GM18507 (cell line): ENCODE data around the gene ZNF385C.

Source experiments
- DNase-seq: peaks from one replicate; pipeline ENCODE4 v3.0.0; 2011; ENCODE audit warnings: low read depth; ENCODE audit not compliant: insufficient read length; ENCODE audit errors: extremely low spot score
- FAIRE-seq: peaks from 2 replicates; lab custom pipeline; 2011; peaks lifted over from hg19 to GRCh38; lab: Jason Lieb, UNC

Gene ZNF385C

GRCh38 chr17:42058063-42058462 lies 40.2 kb downstream of the ZNF385C start:
- DNase-seq, result no peak
- no peak for FAIRE-seq

- DNase-seq, result no peak
- FAIRE-seq, result no peak
Measured at GRCh38 chr17:42056635-42057034, 41.6 kb downstream of the ZNF385C start.

- FAIRE-seq, result no peak
- no peak for DNase-seq
Measured at GRCh38 chr17:42055496-42055895, 42.8 kb downstream of the ZNF385C start.

GRCh38 chr17:42055027-42055426 lies 43.2 kb downstream of the ZNF385C start:
- DNase-seq, result no peak
- FAIRE-seq, result no peak

- FAIRE-seq, result no peak
- DNase-seq, result no peak
Measured at GRCh38 chr17:42053731-42054500, 44.4 kb downstream of the ZNF385C start.

GRCh38 chr17:42052346-42052877 lies 45.9 kb downstream of the ZNF385C start:
- FAIRE-seq (no peak), DNase-seq (no peak)

- FAIRE-seq (no peak), DNase-seq (no peak)
Measured at GRCh38 chr17:42051645-42052044, 46.6 kb downstream of the ZNF385C start.

GRCh38 chr17:42051013-42051400 lies 47.3 kb downstream of the ZNF385C start:
- DNase-seq (no peak), FAIRE-seq (no peak)

- no peak for FAIRE-seq
Measured at GRCh38 chr17:42050393-42051012, 47.8 kb downstream of the ZNF385C start, which contains the start of gene C17orf113. Gene C17orf113, minus strand, starts transcription at chr17:42050601. Its CDS starts 7,225 bp downstream, at chr17:42043376.

GRCh38 chr17:42049834-42050392 lies 48.4 kb downstream of the ZNF385C start:
- no peak for FAIRE-seq
- DNase-seq, result no peak

More at GRCh38 chr17:42050393-42051012, 47.8 kb downstream of the ZNF385C start, which contains the start of gene C17orf113:
- DNase-seq, result peak; percentile 47

- FAIRE-seq, result no peak
- DNase-seq, result no peak
Measured at GRCh38 chr17:42047343-42047742, 50.9 kb downstream of the ZNF385C start.

GRCh38 chr17:42045719-42046118 lies 52.6 kb downstream of the ZNF385C start:
- DNase-seq, result no peak
- FAIRE-seq, result no peak

GRCh38 chr17:42042598-42043319 lies 55.5 kb downstream of the ZNF385C start:
- FAIRE-seq (no peak), DNase-seq (no peak)

GRCh38 chr17:42041619-42042018 lies 56.7 kb downstream of the ZNF385C start:
- FAIRE-seq, result no peak
- DNase-seq, result no peak

- DNase-seq, result no peak
- FAIRE-seq, result no peak
Measured at GRCh38 chr17:42040818-42041217, 57.5 kb downstream of the ZNF385C start.

GRCh38 chr17:42039794-42040763 lies 58.2 kb downstream of the ZNF385C start:
- FAIRE-seq, result no peak
- DNase-seq, result no peak

GRCh38 chr17:42038221-42038973 lies 59.9 kb downstream of the ZNF385C start:
- FAIRE-seq (no peak), DNase-seq (no peak)

- FAIRE-seq (peak; percentile 38), DNase-seq (no peak)
Measured at GRCh38 chr17:42034059-42034458, 64.2 kb downstream of the ZNF385C start.
